Neural progenitor cell (in vitro differentiated cells): ENCODE results near the gene ZC3H8. TPM values are rescaled to one million over a fixed set of nuclear protein-coding genes. Genes with fewer than 3 reads are reported as not detected.
"Not testable (repeated sequence)": the region's sequence is repeated elsewhere in the genome, so short reads cannot be mapped to it uniquely, and the experiment has no call there.

Experiments
- DNase-seq: peaks from one replicate; pipeline ENCODE4 v3.0.0-alpha.2; 2016; ENCODE audit warnings: low spot score
- H2AFZ ChIP-seq: fragments of 200-600 bp; sonication (generic); replicated peaks from 2 replicates; pipeline ENCODE4 v1.6.1; 2016; ENCODE audit warnings: antibody characterized with exemption
- H3F3A ChIP-seq: fragments of 200-600 bp; sonication (generic); 2 replicates; pipeline ENCODE4 v1.6.1; 2016; ENCODE audit warnings: antibody characterized with exemption, low read depth
- H3K27ac ChIP-seq: fragments of 200-600 bp; sonication (generic); 2 replicates; pipeline ENCODE4 v1.5.1; 2016; ENCODE audit warnings: mild to moderate bottlenecking
- H3K27me3 ChIP-seq: fragments of 200-600 bp; sonication (generic); 2 replicates; pipeline ENCODE4 v1.6.1; 2016; ENCODE audit warnings: mild to moderate bottlenecking, moderate library complexity
- H3K36me3 ChIP-seq: fragments of 200-600 bp; sonication (generic); 2 replicates; pipeline ENCODE4 v1.5.1; 2016
- H3K4me1 ChIP-seq: fragments of 200-600 bp; sonication (generic); 2 replicates; pipeline ENCODE4 v1.6.1; 2016; ENCODE audit warnings: mixed run types
- H3K4me2 ChIP-seq: fragments of 200-600 bp; sonication (generic); 2 replicates; pipeline ENCODE4 v1.6.1; 2016
- H3K4me3 ChIP-seq: fragments of 200-600 bp; sonication (generic); 2 replicates; pipeline ENCODE4 v1.5.1; 2016
- H3K79me2 ChIP-seq: fragments of 200-600 bp; sonication (generic); 2 replicates; pipeline ENCODE4 v1.6.1; 2016; ENCODE audit warnings: low read depth
- H3K9ac ChIP-seq: fragments of 200-600 bp; sonication (generic); 2 replicates; pipeline ENCODE4 v1.6.1; 2016
- H3K9me3 ChIP-seq: fragments of 200-600 bp; sonication (generic); 2 replicates; pipeline ENCODE4 v1.5.1; 2016; ENCODE audit warnings: low read depth
- H4K20me1 ChIP-seq: fragments of 200-600 bp; sonication (generic); 2 replicates; pipeline ENCODE4 v1.6.1; 2016; ENCODE audit warnings: low read depth
- H3K27ac Mint-ChIP-seq: 3 replicates; pipeline ENCODE4 v1.8.0; 2021; ENCODE audit warnings: mixed read lengths
- H3K27me3 Mint-ChIP-seq: 2 replicates; pipeline ENCODE4 v1.8.0; 2022; ENCODE audit warnings: low read depth, mild to moderate bottlenecking, inconsistent platforms, moderate library complexity, mixed read lengths; ENCODE audit not compliant: insufficient read depth
- H3K36me3 Mint-ChIP-seq: 3 replicates; pipeline ENCODE4 v1.8.0; 2021; ENCODE audit warnings: mixed read lengths
- H3K4me1 Mint-ChIP-seq: 3 replicates; pipeline ENCODE4 v1.8.0; 2021; ENCODE audit warnings: mixed read lengths
- H3K4me3 Mint-ChIP-seq: 3 replicates; pipeline ENCODE4 v1.8.0; 2021; ENCODE audit warnings: mild to moderate bottlenecking, moderate library complexity, mixed read lengths
- H3K9me3 Mint-ChIP-seq: 3 replicates; pipeline ENCODE4 v1.8.0; 2020; ENCODE audit warnings: mixed read lengths
- CTCF ChIP-seq: fragments of 200-600 bp; sonication (generic); IDR thresholded peaks from 2 replicates; pipeline ENCODE4 v1.5.1; 2017; ENCODE audit warnings: antibody characterized with exemption, mild to moderate bottlenecking
- EZH2 ChIP-seq: fragments of 200-600 bp; sonication (generic); IDR thresholded peaks from 2 replicates; pipeline ENCODE4 v1.6.1; 2017; ENCODE audit warnings: antibody characterized with exemption, mild to moderate bottlenecking, moderate library complexity
- EZH2phosphoT487 ChIP-seq: fragments of 200-600 bp; sonication (generic); IDR thresholded peaks from 2 replicates; pipeline ENCODE4 v1.6.1; 2017; ENCODE audit warnings: antibody characterized with exemption
- total RNA-seq: library from RNA; depleted of rRNA; stranded (reverse); fragments of >200 nt; gene quantifications from 2 replicates; pipeline ENCODE4 v1.2.3, GENCODE V29; 2015; ENCODE audit warnings: low replicate concordance

ZC3H8 gene
- total RNA-seq, 1 donor from 2014 or later = 14.2 TPM

- H2AFZ ChIP-seq = no peak overlapping the region
- no peak for DNase-seq
Measured at GRCh38 chr2:112293636-112294401, 39.0 kb upstream of the ZC3H8 start.

GRCh38 chr2:112290648-112291047 is 35.8 kb upstream of the ZC3H8 start:
- Histone ChIP-seq H3K27ac (no peak overlapping the region), H3K36me3 (no peaks in the 10 kb centered on the region), H3K79me2 (no peaks in the 10 kb centered on the region), H3K4me1 (no peaks in the 10 kb centered on the region), H3K27me3 (no peaks in the 10 kb centered on the region), H3F3A (no peaks in the 10 kb centered on the region), H3K9ac (no peak overlapping the region), H3K9me3 (no peaks in the 10 kb centered on the region), H2AFZ (no peak overlapping the region), H3K4me2 (no peak overlapping the region), H3K4me3 (no peak overlapping the region), H4K20me1 (no peaks in the 10 kb centered on the region)
- no peaks in the 10 kb centered on the region for H3K36me3 Mint-ChIP-seq
- no peak for TF ChIP-seq CTCF
- TF ChIP-seq EZH2 = no peak
- TF ChIP-seq EZH2phosphoT487 = no peak
- DNase-seq = no peak
- H3K4me3 Mint-ChIP-seq = no peak overlapping the region
- H3K4me1 Mint-ChIP-seq = no peaks in the 10 kb centered on the region
- peaks cover 2% of the 10 kb centered on the region for H3K9me3 Mint-ChIP-seq
- no peaks in the 10 kb centered on the region for H3K27me3 Mint-ChIP-seq
- H3K27ac Mint-ChIP-seq = no peak overlapping the region

More at GRCh38 chr2:112293636-112294401, 39.0 kb upstream of the ZC3H8 start:
- Histone ChIP-seq H3K27me3 (no peaks in the 10 kb centered on the region), H3K36me3 (no peaks in the 10 kb centered on the region), H3K4me3 (no peak overlapping the region), H3K4me1 (no peaks in the 10 kb centered on the region), H3K9ac (no peak overlapping the region), H4K20me1 (no peaks in the 10 kb centered on the region), H3K9me3 (no peaks in the 10 kb centered on the region), H3K27ac (no peak overlapping the region), H3F3A (no peaks in the 10 kb centered on the region), H3K4me2 (no peak overlapping the region), H3K79me2 (no peaks in the 10 kb centered on the region)
- H3K4me3 Mint-ChIP-seq = no peak overlapping the region
- no peaks in the 10 kb centered on the region for H3K4me1 Mint-ChIP-seq
- no peaks in the 10 kb centered on the region for H3K27me3 Mint-ChIP-seq
- no peaks in the 10 kb centered on the region for H3K9me3 Mint-ChIP-seq
- no peak for TF ChIP-seq EZH2phosphoT487
- TF ChIP-seq CTCF = no peak
- TF ChIP-seq EZH2 = no peak
- H3K27ac Mint-ChIP-seq = no peak overlapping the region
- no peaks in the 10 kb centered on the region for H3K36me3 Mint-ChIP-seq

- H4K20me1 ChIP-seq = no peaks in the 10 kb centered on the region
- no peak for DNase-seq
- no peaks in the 10 kb centered on the region for H3K27me3 ChIP-seq
- H3K36me3 ChIP-seq = no peaks in the 10 kb centered on the region
- no peak overlapping the region for H3K27ac ChIP-seq
- peaks cover 2% of the 10 kb centered on the region for H3K9me3 Mint-ChIP-seq
- H3K9ac ChIP-seq = no peak overlapping the region
- H3K4me1 Mint-ChIP-seq = no peaks in the 10 kb centered on the region
- H2AFZ ChIP-seq = no peak overlapping the region
- no peaks in the 10 kb centered on the region for H3K36me3 Mint-ChIP-seq
- no peak overlapping the region for H3K27ac Mint-ChIP-seq
- H3K4me1 ChIP-seq = no peaks in the 10 kb centered on the region
- no peak for TF ChIP-seq EZH2
- no peak for TF ChIP-seq CTCF
- no peak for TF ChIP-seq EZH2phosphoT487
- H3K9me3 ChIP-seq = no peaks in the 10 kb centered on the region
- H3K27me3 Mint-ChIP-seq = no peaks in the 10 kb centered on the region
- H3K79me2 ChIP-seq = no peaks in the 10 kb centered on the region
- no peak overlapping the region for H3K4me2 ChIP-seq
- H3K4me3 Mint-ChIP-seq = no peak overlapping the region
- no peak overlapping the region for H3K4me3 ChIP-seq
- H3F3A ChIP-seq = no peaks in the 10 kb centered on the region
Measured at GRCh38 chr2:112290088-112290487, 35.2 kb upstream of the ZC3H8 start.

- not testable (repeated sequence) for H3K36me3 Mint-ChIP-seq, H3K36me3 ChIP-seq, H3K4me1 Mint-ChIP-seq, DNase-seq, H3K4me3 Mint-ChIP-seq, H3K79me2 ChIP-seq, H3K9me3 ChIP-seq, H3K27me3 Mint-ChIP-seq, H2AFZ ChIP-seq, H3K4me1 ChIP-seq, H4K20me1 ChIP-seq, H3K27me3 ChIP-seq, H3F3A ChIP-seq, H3K9me3 Mint-ChIP-seq, H3K9ac ChIP-seq, H3K27ac Mint-ChIP-seq, H3K27ac ChIP-seq, H3K4me3 ChIP-seq, H3K4me2 ChIP-seq
Measured at GRCh38 chr2:112283535-112283934, 28.7 kb upstream of the ZC3H8 start.

- H3K4me1 ChIP-seq, H3K27me3 Mint-ChIP-seq, H3K4me2 ChIP-seq, H4K20me1 ChIP-seq, H3K9ac ChIP-seq, DNase-seq, H3K4me3 ChIP-seq, H3K27me3 ChIP-seq, H3K4me3 Mint-ChIP-seq, H3K9me3 ChIP-seq, H2AFZ ChIP-seq, H3F3A ChIP-seq, H3K9me3 Mint-ChIP-seq, H3K27ac ChIP-seq, H3K27ac Mint-ChIP-seq, H3K36me3 Mint-ChIP-seq, H3K36me3 ChIP-seq: not testable (repeated sequence)
- H3K79me2 ChIP-seq = peaks cover 13% of the 10 kb centered on the region
- H3K4me1 Mint-ChIP-seq = peaks cover 10% of the 10 kb centered on the region
Measured at GRCh38 chr2:112282066-112282465, 27.2 kb upstream of the ZC3H8 start.
